Stimulated activated CD8-positive, alpha-beta memory T cell treated with anti-CD3 and anti-CD28 coated beads, Interleukin-12 subunit alpha, Interleukin-12 subunit beta, amount 100 ng/mL, for 1 hour (primary cell): ENCODE data around the gene CFAP99.
"Not testable (repeated sequence)": the region's sequence is repeated elsewhere in the genome, so short reads cannot be mapped to it uniquely, and the experiment has no call there.

ENCODE experiments used
- DNase-seq: peaks from one replicate; pipeline ENCODE4 v3.0.0-alpha.2; 2020; ENCODE audit warnings: low read depth

The CFAP99 gene

GRCh38 chr4:2449051-2449450, 30.3 kb downstream of the CFAP99 start:
- no peak for DNase-seq

- DNase-seq = no peak
Measured at GRCh38 chr4:2449511-2450392, 31.0 kb downstream of the CFAP99 start.

GRCh38 chr4:2450394-2451035, 31.8 kb downstream of the CFAP99 start:
- DNase-seq = no peak

GRCh38 chr4:2451036-2451520, 32.3 kb downstream of the CFAP99 start:
- no peak for DNase-seq

GRCh38 chr4:2451821-2452785, 33.3 kb downstream of the CFAP99 start:
- DNase-seq = no peak

GRCh38 chr4:2457481-2458295, 38.9 kb downstream of the CFAP99 start:
- no peak for DNase-seq

GRCh38 chr4:2458546-2459491, 40.1 kb downstream of the CFAP99 start:
- DNase-seq = no peak

GRCh38 chr4:2459589-2460349, 41.0 kb downstream of the CFAP99 start:
- DNase-seq = no peak

- DNase-seq = no peak
Measured at GRCh38 chr4:2461246-2461960, 42.6 kb downstream of the CFAP99 start.

- peak; percentile 42 for DNase-seq
Measured at GRCh38 chr4:2462218-2462991, 43.6 kb downstream of the CFAP99 start.

- no peak for DNase-seq
Measured at GRCh38 chr4:2462992-2463762, 44.4 kb downstream of the CFAP99 start.

- DNase-seq = no peak
Measured at GRCh38 chr4:2465032-2465431, 46.3 kb downstream of the CFAP99 start.

GRCh38 chr4:2465544-2465943, 46.8 kb downstream of the CFAP99 start:
- not testable (repeated sequence) for DNase-seq

GRCh38 chr4:2468456-2469191, 49.9 kb downstream of the CFAP99 start, which contains the start of gene RNF4:
RNF4 (plus strand) TSS chr4:2469106; CDS start chr4:2490494, 21,388 bp downstream.
- DNase-seq = peak; percentile 93

- peak; percentile 58 for DNase-seq
Measured at GRCh38 chr4:2469192-2469984, 50.6 kb downstream of the CFAP99 start.
